Stimulated activated naive CD4-positive, alpha-beta T cell treated with Interleukin-2 at 50 U/mL for 16 hours (primary cell): ENCODE measurements around the gene AMH.
"Not testable (repeated sequence)": the region's sequence is repeated elsewhere in the genome, so short reads cannot be mapped to it uniquely, and the experiment has no call there.

Experiments
- DNase-seq: peaks from one replicate; lab custom pipeline; 2025; lab: John Stamatoyannopoulos, UW

Gene AMH

GRCh38 chr19:2249010-2249866, at the start of gene AMH:
AMH (plus strand) TSS chr19:2249323; CDS start chr19:2249333, 10 bp downstream.
- DNase-seq: no peak

GRCh38 chr19:2199861-2200623, 49.1 kb upstream of the AMH start:
- no peak for DNase-seq

- not testable (repeated sequence) for DNase-seq
Observed at GRCh38 chr19:2200624-2201294, 48.4 kb upstream of the AMH start.

- no peak for DNase-seq
Observed at GRCh38 chr19:2201473-2202148, 47.5 kb upstream of the AMH start.

DNA sequence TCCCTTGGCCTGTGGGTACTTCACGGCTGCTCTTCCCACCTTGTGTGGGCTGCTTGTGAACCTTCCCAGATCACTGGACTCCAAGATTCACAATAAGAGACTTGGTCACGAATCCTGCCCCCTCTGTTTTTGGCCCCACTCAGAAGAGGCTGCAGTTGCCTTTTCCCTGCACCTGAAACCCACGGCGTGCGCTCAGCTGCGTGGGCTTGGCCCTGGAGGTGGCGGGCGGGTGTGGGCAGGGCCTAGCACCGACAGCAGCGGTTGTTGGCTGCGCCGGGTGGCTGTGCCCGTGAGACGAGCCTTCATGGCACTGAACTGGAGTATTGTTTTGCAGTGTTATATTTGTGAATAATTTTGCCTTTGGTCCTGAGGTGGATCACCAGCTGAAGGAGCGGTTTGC, 46.8 kb upstream of the AMH start:
- no peak for DNase-seq

DNA sequence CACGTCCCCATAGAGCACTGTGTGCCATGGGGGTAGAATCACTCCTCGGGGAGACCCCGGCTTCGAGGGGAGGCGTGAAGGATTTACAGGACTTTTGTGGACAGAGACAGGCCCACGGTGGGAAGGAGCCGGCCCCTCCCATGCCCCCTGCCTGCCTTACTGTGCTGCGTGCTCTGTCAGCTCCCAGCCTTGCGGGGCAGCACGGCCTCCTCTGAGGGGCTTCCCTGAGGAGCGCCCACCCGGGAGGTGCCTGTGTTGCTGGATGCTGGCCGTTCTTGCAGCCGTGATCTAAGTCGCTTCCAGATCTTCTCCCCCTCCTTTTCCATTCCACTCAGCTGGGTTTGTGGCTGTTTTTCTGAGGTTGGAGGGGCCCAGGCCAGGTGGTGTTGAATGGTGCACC, 42.1 kb upstream of the AMH start:
- no peak for DNase-seq

GRCh38 chr19:2207991-2208860, 40.9 kb upstream of the AMH start:
- no peak for DNase-seq

- no peak for DNase-seq
Observed at GRCh38 chr19:2208975-2209374, 40.1 kb upstream of the AMH start.

DNA sequence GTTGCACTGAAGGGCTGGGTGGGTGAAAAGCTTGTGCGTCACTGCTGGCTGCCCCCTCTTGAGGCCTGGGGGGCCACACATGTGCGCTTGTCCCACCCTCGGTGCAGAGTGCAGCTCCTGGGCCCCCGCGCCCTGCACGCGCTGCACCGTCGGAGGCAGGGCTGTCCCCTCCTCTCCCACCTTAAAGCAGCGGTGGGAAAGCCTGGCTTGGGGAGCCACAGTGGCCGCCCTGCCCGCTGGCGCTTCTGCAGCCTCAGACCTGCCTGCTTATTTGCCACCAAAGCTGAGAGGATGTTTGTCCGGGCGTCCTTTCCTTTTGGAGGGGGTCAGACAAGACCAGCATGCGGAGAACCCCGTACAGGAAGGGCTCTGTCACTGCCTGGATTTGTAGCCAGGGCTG, 39.7 kb upstream of the AMH start:
- DNase-seq: no peak

- no peak for DNase-seq
Observed at GRCh38 chr19:2210206-2210605, 38.9 kb upstream of the AMH start.

DNA sequence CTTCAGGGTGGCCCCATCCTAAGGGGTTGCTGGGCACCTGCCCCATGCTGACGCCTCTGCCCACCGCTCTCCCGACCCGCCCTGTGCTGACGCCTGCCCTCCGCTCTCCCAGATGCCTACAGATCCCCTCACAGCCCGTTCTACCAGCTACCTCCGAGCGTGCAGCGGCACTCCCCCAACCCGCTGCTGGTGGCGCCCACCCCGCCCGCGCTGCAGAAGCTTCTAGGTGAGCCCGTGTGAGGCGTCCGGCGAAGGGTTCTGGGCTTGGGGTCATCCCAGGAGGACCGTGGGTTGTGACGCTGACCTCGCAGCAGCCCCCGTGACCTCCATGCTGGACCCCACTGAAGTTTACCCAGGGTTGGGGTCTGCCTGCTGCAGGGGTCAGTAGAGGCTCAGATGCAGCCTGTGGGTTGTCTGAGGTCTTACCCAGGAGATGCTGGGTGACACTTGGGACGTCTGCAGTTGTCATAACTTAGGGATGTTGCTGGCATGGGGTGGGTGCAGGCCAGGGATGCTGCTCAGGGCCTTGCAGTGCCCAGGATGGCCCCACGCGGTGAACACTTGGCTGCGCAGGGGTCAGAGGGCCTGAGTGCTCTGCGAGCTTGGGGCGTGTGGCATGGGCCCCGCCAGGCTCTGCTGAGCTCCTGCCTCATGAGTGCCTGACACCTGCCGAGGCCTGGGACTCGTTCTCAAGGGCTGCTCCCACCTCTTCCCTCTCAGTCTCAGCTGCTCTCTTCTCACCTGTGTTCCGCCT, 38.0 kb upstream of the AMH start:
- DNase-seq: no peak

DNA sequence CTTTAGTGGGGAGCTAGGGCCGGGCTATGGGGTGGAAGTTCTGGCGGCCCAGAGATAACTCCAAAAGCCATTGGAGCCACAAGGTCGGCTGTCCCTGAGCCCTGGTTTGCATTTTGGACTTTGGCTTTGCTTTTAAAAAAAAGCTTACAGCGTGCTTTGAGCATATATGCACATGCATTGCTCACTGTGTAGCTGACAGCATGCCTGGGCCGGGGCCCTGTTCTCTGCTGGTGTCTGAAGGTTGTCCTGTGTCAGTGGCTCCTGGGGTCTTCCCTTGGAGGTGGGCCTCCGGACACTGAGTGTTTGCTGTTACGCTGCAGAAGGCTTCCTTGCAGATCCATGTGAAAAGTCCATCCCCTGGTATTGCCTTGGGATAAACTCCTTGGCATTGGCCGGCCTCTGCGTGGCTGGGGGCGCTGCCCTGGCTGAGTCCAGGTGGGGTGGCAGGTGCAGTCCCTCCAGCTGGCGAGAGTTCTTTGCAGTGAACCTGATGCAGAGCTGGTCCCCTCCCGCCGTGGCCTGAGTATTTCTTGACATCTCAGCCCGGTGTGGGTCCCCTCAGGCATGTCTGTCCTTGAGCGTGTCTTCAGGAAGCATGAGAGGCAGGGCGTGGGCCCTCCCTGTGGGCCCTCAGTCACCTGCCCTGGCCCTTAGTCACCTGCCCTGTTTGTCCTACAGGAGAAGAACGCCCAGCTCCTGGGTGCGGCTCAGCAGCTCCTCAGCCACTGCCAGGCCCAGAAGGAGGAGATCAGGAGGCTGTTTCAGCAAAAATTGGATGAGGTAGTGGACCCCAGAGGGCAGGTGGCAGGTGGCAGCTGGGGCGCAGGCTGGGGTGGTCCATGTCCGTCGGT, 36.0 kb upstream of the AMH start:
- no peak for DNase-seq

- no peak for DNase-seq
Observed at GRCh38 chr19:2213799-2214198, 35.3 kb upstream of the AMH start.

- no peak for DNase-seq
Observed at GRCh38 chr19:2214251-2214650, 34.9 kb upstream of the AMH start.

GRCh38 chr19:2215281-2215751, 33.8 kb upstream of the AMH start:
- DNase-seq: no peak

DNA sequence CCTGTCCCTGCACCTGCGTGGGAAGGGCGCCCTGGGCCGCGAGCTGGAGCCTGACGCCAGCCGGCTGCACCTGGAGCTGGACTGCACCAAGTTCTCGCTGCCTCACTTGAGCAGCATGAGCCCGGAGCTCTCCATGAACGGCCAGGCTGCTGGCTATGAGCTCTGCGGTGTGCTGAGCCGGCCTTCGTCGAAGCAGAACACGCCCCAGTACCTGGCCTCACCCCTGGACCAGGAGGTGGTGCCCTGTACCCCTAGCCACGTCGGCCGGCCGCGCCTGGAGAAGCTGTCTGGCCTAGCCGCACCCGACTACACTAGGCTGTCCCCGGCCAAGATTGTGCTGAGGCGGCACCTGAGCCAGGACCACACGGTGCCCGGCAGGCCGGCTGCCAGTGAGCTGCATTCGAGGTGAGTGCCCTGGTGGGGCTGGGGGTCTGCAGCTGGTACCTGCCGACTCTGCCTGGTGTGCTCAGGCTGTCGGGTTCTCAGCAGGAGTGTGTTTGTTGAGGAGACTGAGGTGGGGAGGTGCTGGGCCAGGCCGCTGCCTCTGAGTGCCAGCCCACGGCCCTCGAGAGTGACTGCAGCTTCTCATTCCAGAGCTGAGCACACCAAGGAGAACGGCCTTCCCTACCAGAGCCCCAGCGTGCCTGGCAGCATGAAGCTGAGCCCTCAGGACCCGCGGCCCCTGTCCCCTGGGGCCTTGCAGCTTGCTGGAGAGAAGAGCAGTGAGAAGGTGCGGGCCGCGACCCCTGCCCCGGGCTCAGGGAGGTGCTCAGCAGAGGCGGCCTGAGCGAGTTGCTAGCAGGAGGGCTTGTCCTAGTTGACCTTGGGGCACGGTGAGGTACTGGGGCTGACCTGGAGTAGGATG, 32.5 kb upstream of the AMH start:
- no peak for DNase-seq

DNA sequence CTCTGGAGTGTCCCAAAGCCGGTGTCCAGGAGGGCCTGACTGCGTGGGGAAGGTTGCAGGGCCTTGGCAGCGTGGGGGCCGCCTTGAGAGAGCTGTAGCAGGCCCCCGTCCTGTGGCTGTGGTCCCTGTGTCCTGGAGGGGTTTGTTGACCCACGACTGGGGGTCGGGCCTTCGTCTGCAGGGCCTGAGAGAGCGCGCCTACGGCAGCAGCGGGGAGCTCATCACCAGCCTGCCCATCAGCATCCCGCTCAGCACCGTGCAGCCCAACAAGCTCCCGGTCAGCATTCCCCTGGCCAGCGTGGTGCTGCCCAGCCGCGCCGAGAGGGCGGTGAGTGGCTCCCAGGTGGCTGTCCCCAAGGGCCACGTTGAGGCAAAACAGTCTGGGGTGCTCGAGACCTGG, 31.5 kb upstream of the AMH start:
- no peak for DNase-seq

GRCh38 chr19:2219726-2220125, 29.4 kb upstream of the AMH start:
- DNase-seq: no peak
